ENCODE results near the gene FREM1. TPM values are rescaled to one million over a fixed set of nuclear protein-coding genes. Genes with fewer than 3 reads are reported as not detected.

FREM1 gene
- total and polyA plus RNA-seq, 8 donors: 4.6 to 19.8 (median 8.2) TPM

- ATAC-seq (no peak), FAIRE-seq (no peak), DNase-seq (no peak)
- Histone ChIP-seq H3K27ac (no peak overlapping the region), H3K4me3 (no peak overlapping the region), H3K36me3 (peaks cover 0 to 22% (median 0%) of the 10 kb centered on the region in 3 donors), H3K4me1 (no peaks in the 10 kb centered on the region), H3K9me3 (no peaks in the 10 kb centered on the region), H3K27me3 (no peaks in the 10 kb centered on the region)
- intact Hi-C loops (cut with DNase I): no loop called here
- TF ChIP-seq, protein P1, sequence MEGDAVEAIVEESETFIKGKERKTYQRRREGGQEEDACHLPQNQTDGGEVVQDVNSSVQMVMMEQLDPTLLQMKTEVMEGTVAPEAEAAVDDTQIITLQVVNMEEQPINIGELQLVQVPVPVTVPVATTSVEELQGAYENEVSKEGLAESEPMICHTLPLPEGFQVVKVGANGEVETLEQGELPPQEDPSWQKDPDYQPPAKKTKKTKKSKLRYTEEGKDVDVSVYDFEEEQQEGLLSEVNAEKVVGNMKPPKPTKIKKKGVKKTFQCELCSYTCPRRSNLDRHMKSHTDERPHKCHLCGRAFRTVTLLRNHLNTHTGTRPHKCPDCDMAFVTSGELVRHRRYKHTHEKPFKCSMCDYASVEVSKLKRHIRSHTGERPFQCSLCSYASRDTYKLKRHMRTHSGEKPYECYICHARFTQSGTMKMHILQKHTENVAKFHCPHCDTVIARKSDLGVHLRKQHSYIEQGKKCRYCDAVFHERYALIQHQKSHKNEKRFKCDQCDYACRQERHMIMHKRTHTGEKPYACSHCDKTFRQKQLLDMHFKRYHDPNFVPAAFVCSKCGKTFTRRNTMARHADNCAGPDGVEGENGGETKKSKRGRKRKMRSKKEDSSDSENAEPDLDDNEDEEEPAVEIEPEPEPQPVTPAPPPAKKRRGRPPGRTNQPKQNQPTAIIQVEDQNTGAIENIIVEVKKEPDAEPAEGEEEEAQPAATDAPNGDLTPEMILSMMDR (IDR thresholded peaks at IDR 0.05): no peak
Observed at GRCh38 chr9:14811844-14812243, 98.4 kb downstream of the FREM1 start.

DNA sequence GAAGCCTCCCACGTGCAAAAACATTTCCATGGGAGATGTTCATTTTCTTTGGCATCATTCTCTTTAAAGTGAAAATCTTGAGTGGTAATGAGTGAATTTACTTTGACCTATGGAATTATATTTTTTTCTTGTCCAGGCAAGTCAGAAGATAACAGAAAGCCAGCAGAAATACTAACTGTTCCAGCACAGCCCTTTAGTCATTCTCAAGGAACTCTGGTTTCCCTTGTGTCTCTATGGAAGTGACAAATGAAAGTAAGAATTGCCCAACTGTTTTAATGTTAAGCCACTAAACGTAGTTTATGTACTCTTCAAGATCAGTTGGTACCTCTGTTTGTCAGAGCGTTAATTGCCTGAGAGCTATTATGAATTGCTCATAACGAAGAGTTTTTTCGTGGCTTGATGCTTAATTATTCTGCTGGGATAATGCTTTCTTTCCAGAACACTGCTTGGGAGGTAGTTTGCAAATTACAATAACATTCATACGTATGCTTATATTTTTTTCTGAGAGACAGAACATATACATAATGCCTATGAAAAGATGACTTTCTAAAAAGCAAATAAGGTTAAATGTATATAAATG is 103.2 kb downstream of the FREM1 start:
- no peak overlapping the region for H3K27ac ChIP-seq
- TF ChIP-seq, protein P1 (IDR thresholded peaks at IDR 0.05): no peak
- no peaks in the 10 kb centered on the region for H3K27me3 ChIP-seq
- no peak overlapping the region for H3K4me3 ChIP-seq
- intact Hi-C loops (cut with DNase I): no loop called here
- ATAC-seq (no peak), DNase-seq (no peak), FAIRE-seq (no peak)
- 86 to 88% methylated on average over 6 of the region's 6 CpGs for WGBS, 2 donors
- no peaks in the 10 kb centered on the region for H3K9me3 ChIP-seq
- H3K4me1 ChIP-seq: no peaks in the 10 kb centered on the region
- peaks cover 0 to 26% (median 0%) of the 10 kb centered on the region in 3 donors for H3K36me3 ChIP-seq

GRCh38 chr9:14799030-14799429 is 111.2 kb downstream of the FREM1 start:
- intact Hi-C loops (cut with DNase I): no loop called here
- 91 to 94% methylated on average over 2 of the region's 2 CpGs for WGBS, 2 donors
- TF ChIP-seq, protein P1 (IDR thresholded peaks at IDR 0.05): no peak
- FAIRE-seq: no peak
- no peak overlapping the region for H3K27ac ChIP-seq
- H3K9me3 ChIP-seq: no peaks in the 10 kb centered on the region
- peaks cover 0 to 12% (median 0%) of the 10 kb centered on the region in 3 donors for H3K36me3 ChIP-seq
- H3K27me3 ChIP-seq: no peaks in the 10 kb centered on the region
- H3K4me3 ChIP-seq: no peak overlapping the region
- ATAC-seq: no peak
- H3K4me1 ChIP-seq: no peaks in the 10 kb centered on the region
- no peak for DNase-seq

- FAIRE-seq (no peak), DNase-seq (no peak), ATAC-seq (no peak)
- peaks cover 0 to 21% (median 0%) of the 10 kb centered on the region in 3 donors for H3K36me3 ChIP-seq
- H3K4me3 ChIP-seq: no peak overlapping the region
- no peaks in the 10 kb centered on the region for H3K4me1 ChIP-seq
- no peak overlapping the region for H3K27ac ChIP-seq
- no peaks in the 10 kb centered on the region for H3K9me3 ChIP-seq
- H3K27me3 ChIP-seq: no peaks in the 10 kb centered on the region
- intact Hi-C loops (cut with DNase I): no loop called here
- WGBS, 2 donors: 87 to 90% methylated on average over 1 of the region's 1 CpG
- TF ChIP-seq, protein P1 (IDR thresholded peaks at IDR 0.05): no peak
Observed at GRCh38 chr9:14797435-14797834, 112.8 kb downstream of the FREM1 start.

GRCh38 chr9:14793389-14793788 is 116.8 kb downstream of the FREM1 start:
- TF ChIP-seq, protein P1 (IDR thresholded peaks at IDR 0.05): no peak
- Histone ChIP-seq H3K27me3 (no peaks in the 10 kb centered on the region), H3K36me3 (peaks cover 0 to 25% (median 0%) of the 10 kb centered on the region in 3 donors), H3K4me3 (no peak overlapping the region), H3K9me3 (no peaks in the 10 kb centered on the region), H3K4me1 (no peaks in the 10 kb centered on the region), H3K27ac (no peak overlapping the region)
- intact Hi-C loops (cut with DNase I): no loop called here
- DNase-seq (no peak), ATAC-seq (no peak), FAIRE-seq (no peak)
- WGBS, 2 donors: 93 to 96% methylated on average over 2 of the region's 2 CpGs
